HepG2 (cell line): Measurements from ENCODE around the gene SLC7A8. TPM values are rescaled to one million over a fixed set of nuclear protein-coding genes. Genes with fewer than 3 reads are reported as not detected.

Experiments
- ATF6 ChIP-seq: sonication (generic); formaldehyde crosslinking; conservative IDR thresholded peaks from 2 replicates; pipeline ENCODE4 v1.4.0; 2020; ENCODE audit warnings: missing genetic modification reagents
- ATF7 ChIP-seq, 2 experiments: fragments of 450-650 bp in 1 of 2; sonication (generic) in 1 of 2; formaldehyde crosslinking in 1 of 2; IDR thresholded peaks; 2 replicates each; pipeline versions ENCODE4 v1.4.0 to v1.6.1; 2016 to 2020; ENCODE audit warnings: antibody characterized with exemption in 1 of 2, mild to moderate bottlenecking in 1 of 2, missing genetic modification reagents in 1 of 2
- DBP ChIP-seq: sonication (generic); formaldehyde crosslinking; IDR thresholded peaks from 2 replicates; pipeline ENCODE4 v1.4.0; 2020; ENCODE audit warnings: missing genetic modification reagents; ENCODE audit errors: not compliant biosample characterization
- GLMP ChIP-seq: sonication (generic); formaldehyde crosslinking; IDR thresholded peaks from 2 replicates; pipeline ENCODE4 v1.9.0; 2021; ENCODE audit warnings: missing genetic modification reagents, mild to moderate bottlenecking, borderline replicate concordance
- JDP2 ChIP-seq: sonication (generic); formaldehyde crosslinking; IDR thresholded peaks from 2 replicates; pipeline ENCODE4 v1.8.1; 2022; ENCODE audit warnings: missing genetic modification reagents, borderline replicate concordance
- NFYC ChIP-seq: IDR thresholded peaks from 2 replicates; pipeline ENCODE4 v1.6.1; 2016; ENCODE audit warnings: missing genetic modification reagents, missing compliant biosample characterization
- PAX8 ChIP-seq: sonication (generic); formaldehyde crosslinking; IDR thresholded peaks from 2 replicates; pipeline ENCODE4 v1.8.0; 2022; ENCODE audit warnings: mild to moderate bottlenecking, missing genetic modification reagents, borderline replicate concordance
- PHF20 ChIP-seq: sonication (generic); formaldehyde crosslinking; IDR thresholded peaks from 2 replicates; pipeline ENCODE4 v1.5.0; 2020; ENCODE audit warnings: mild to moderate bottlenecking, missing genetic modification reagents
- RXRB ChIP-seq: IDR thresholded peaks from 2 replicates; pipeline ENCODE4 v1.6.1; 2016; ENCODE audit warnings: borderline replicate concordance, missing genetic modification reagents, missing compliant biosample characterization
- SAFB2 ChIP-seq: sonication (generic); formaldehyde crosslinking; IDR thresholded peaks from 2 replicates; pipeline ENCODE4 v1.5.1; 2020; ENCODE audit warnings: missing genetic modification reagents, low read depth, mild to moderate bottlenecking, borderline replicate concordance
- TRIM24 ChIP-seq: sonication (generic); formaldehyde crosslinking; IDR thresholded peaks from 2 replicates; pipeline ENCODE4 v1.8.0; 2022; ENCODE audit warnings: mild to moderate bottlenecking, missing genetic modification reagents
- ZFX ChIP-seq: sonication (generic); formaldehyde crosslinking; IDR thresholded peaks from 2 replicates; pipeline ENCODE4 v1.4.0; 2020; ENCODE audit warnings: mild to moderate bottlenecking, low read depth, missing genetic modification reagents, moderate library complexity
- ZNF121 ChIP-seq: sonication (generic); formaldehyde crosslinking; IDR thresholded peaks from 2 replicates; pipeline ENCODE4 v1.5.0; 2020; ENCODE audit warnings: mild to moderate bottlenecking, missing genetic modification reagents
- ZNF350 ChIP-seq: sonication (generic); formaldehyde crosslinking; IDR thresholded peaks from 2 replicates; pipeline ENCODE4 v1.4.0; 2020; ENCODE audit warnings: mild to moderate bottlenecking, low read depth, missing genetic modification reagents, borderline replicate concordance
- ZNF616 ChIP-seq: sonication (generic); formaldehyde crosslinking; IDR thresholded peaks from 2 replicates; pipeline ENCODE4 v1.5.0; 2020; ENCODE audit warnings: low read depth, mild to moderate bottlenecking, missing genetic modification reagents
- ZNF782 ChIP-seq: sonication (generic); formaldehyde crosslinking; IDR thresholded peaks from 2 replicates; pipeline ENCODE4 v1.4.0; 2020; ENCODE audit warnings: missing genetic modification reagents, mild to moderate bottlenecking, borderline replicate concordance
- ZSCAN25 ChIP-seq: sonication (generic); formaldehyde crosslinking; IDR thresholded peaks from 2 replicates; pipeline ENCODE4 v1.8.0; 2022; ENCODE audit warnings: mild to moderate bottlenecking, missing genetic modification reagents
- ZSCAN29 ChIP-seq: sonication (generic); formaldehyde crosslinking; conservative IDR thresholded peaks from 2 replicates; pipeline ENCODE4 v1.4.0; 2020; ENCODE audit warnings: mild to moderate bottlenecking, missing genetic modification reagents
- ZSCAN31 ChIP-seq: sonication (generic); formaldehyde crosslinking; IDR thresholded peaks from 2 replicates; pipeline ENCODE4 v1.5.0; 2020; ENCODE audit warnings: low read depth, mild to moderate bottlenecking, missing genetic modification reagents
- polyA plus RNA-seq, 8 experiments: library from polyadenylated mRNA; depleted of rRNA in 3 of 8; stranded (reverse) in 7 of 8; unstranded in 1 of 8; fragments of >200 nt; fragmentation: Illumina TruSeq in 4 of 8; extraction: Trizol in 4 of 8; gene quantifications; 2 replicates each; pipeline versions ENCODE4 v1.2.1 to v1.2.3, GENCODE V29; 2011 to 2016; ENCODE audit warnings: low read depth in 4 of 8, missing spikeins in 1 of 8, mixed read lengths in 1 of 8; ENCODE audit not compliant: insufficient read depth in 1 of 8
- total RNA-seq, 5 experiments: library from RNA; depleted of rRNA; stranded (reverse); fragments of >200 nt; fragmentation: Illumina TruSeq; extraction: Trizol; gene quantifications; 2 replicates each; pipeline ENCODE4 v1.2.3, GENCODE V29; 2016; ENCODE audit warnings: low read depth in 1 of 5
- TF ChIP-seq, protein P1 (sequence below): IDR thresholded peaks from 2 replicates; pipeline ENCODE4 v1.6.1; 2018; ENCODE audit warnings: missing genetic modification reagents, mild to moderate bottlenecking, missing compliant biosample characterization
- TF ChIP-seq, protein P2 (sequence below): sonication (generic); formaldehyde crosslinking; IDR thresholded peaks from 2 replicates; pipeline ENCODE4 v1.4.0; 2020; ENCODE audit warnings: missing genetic modification reagents, mild to moderate bottlenecking, borderline replicate concordance

The SLC7A8 gene
- total and polyA plus RNA-seq, 2 of the 13 experiments (the other 11 are each of a cell fraction or from before 2014, with no cell fraction given): 0.25 TPM; not detected in 1

GRCh38 chr14:23171222-23171975 is 12.1 kb downstream of the SLC7A8 start (continued):
- TF ChIP-seq SAFB2 (CRISPR knock-in tag): no peak
- no peak for TF ChIP-seq ZSCAN25 (CRISPR knock-in tag)
- TF ChIP-seq ZNF782 (CRISPR knock-in tag): no peak
- TF ChIP-seq, protein P1, sequence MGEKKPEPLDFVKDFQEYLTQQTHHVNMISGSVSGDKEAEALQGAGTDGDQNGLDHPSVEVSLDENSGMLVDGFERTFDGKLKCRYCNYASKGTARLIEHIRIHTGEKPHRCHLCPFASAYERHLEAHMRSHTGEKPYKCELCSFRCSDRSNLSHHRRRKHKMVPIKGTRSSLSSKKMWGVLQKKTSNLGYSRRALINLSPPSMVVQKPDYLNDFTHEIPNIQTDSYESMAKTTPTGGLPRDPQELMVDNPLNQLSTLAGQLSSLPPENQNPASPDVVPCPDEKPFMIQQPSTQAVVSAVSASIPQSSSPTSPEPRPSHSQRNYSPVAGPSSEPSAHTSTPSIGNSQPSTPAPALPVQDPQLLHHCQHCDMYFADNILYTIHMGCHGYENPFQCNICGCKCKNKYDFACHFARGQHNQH (CRISPR knock-in tag): no peak
- TF ChIP-seq TRIM24 (CRISPR knock-in tag): no peak
- TF ChIP-seq JDP2 (CRISPR knock-in tag): no peak
- TF ChIP-seq DBP: no peak
- TF ChIP-seq NFYC (CRISPR knock-in tag): no peak
- TF ChIP-seq ZFX: 0 out of 2 replicates have a peak, but pooled peaks have one; percentile 26
- TF ChIP-seq ATF6: no peak
- TF ChIP-seq ZNF616 (CRISPR knock-in tag): no peak
- TF ChIP-seq ATF7 (IDR thresholded peaks at IDR 0.05): no peak
- no peak for TF ChIP-seq ATF7 (CRISPR knock-in tag; IDR thresholded peaks at IDR 0.05)
- no peak for TF ChIP-seq ZSCAN29 (CRISPR knock-in tag)
- TF ChIP-seq ZNF121 (CRISPR knock-in tag): no peak
- peak; percentile 56; the same call in 1 of the 2 replicates for TF ChIP-seq RXRB (CRISPR knock-in tag)
- TF ChIP-seq GLMP (CRISPR knock-in tag): no peak
- TF ChIP-seq ZNF350 (CRISPR knock-in tag): no peak
- TF ChIP-seq ZSCAN31 (CRISPR knock-in tag): no peak
- TF ChIP-seq, protein P2, sequence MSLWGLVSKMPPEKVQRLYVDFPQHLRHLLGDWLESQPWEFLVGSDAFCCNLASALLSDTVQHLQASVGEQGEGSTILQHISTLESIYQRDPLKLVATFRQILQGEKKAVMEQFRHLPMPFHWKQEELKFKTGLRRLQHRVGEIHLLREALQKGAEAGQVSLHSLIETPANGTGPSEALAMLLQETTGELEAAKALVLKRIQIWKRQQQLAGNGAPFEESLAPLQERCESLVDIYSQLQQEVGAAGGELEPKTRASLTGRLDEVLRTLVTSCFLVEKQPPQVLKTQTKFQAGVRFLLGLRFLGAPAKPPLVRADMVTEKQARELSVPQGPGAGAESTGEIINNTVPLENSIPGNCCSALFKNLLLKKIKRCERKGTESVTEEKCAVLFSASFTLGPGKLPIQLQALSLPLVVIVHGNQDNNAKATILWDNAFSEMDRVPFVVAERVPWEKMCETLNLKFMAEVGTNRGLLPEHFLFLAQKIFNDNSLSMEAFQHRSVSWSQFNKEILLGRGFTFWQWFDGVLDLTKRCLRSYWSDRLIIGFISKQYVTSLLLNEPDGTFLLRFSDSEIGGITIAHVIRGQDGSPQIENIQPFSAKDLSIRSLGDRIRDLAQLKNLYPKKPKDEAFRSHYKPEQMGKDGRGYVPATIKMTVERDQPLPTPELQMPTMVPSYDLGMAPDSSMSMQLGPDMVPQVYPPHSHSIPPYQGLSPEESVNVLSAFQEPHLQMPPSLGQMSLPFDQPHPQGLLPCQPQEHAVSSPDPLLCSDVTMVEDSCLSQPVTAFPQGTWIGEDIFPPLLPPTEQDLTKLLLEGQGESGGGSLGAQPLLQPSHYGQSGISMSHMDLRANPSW: no peak
- TF ChIP-seq PAX8 (CRISPR knock-in tag): no peak
- no peak for TF ChIP-seq PHF20
